Measurements from ENCODE around the gene PCMTD2. TPM values are rescaled to one million over a fixed set of nuclear protein-coding genes. Genes with fewer than 3 reads are reported as not detected.

Gene PCMTD2
- total RNA-seq, 4 donors from 2014 or later, result 51.3 to 96.9 (median 75.4) TPM

DNA sequence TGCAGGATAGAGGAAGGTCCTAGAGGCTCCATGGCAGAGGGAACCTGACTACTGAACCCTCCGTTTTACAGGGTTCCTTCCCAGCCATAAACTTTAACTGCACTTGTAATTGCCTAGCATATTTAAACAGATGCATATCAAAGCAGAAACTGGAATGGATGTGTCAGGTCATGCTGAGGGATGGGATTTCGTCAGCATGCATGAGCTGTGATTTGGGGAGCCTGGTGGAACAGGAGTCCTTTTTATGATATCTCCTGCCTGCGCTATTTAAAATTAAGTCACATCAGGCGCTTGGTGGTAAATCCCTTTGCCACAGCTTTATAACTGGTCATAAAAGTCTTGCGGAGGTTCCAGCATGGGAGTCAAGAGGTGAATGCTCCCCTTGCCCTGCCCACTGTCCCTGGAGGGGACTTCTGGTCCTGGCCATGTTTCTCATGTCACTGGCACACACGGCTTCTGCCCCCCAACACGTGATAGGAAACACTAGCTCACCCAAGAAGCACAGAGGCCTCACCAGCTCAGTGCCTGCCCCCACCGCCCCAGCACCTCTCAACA, 26.0 kb upstream of the PCMTD2 start:
- no peak for ATAC-seq
- no peaks in the 10 kb centered on the region for H3K9me3 ChIP-seq
- H3K4me1 ChIP-seq, result peaks cover 3 to 16% of the 10 kb centered on the region in 2 donors
- intact Hi-C loops (cut with DNase I; ENCODE audit: low total_unique reads) (no loop called here), in situ Hi-C loops (cut with MboI; ENCODE audit: low sequenced_read_pairs in 4 of 4) (no loop called here)
- no peak overlapping the region for H3K4me3 ChIP-seq
- no peak for DNase-seq
- TF ChIP-seq, protein P1, sequence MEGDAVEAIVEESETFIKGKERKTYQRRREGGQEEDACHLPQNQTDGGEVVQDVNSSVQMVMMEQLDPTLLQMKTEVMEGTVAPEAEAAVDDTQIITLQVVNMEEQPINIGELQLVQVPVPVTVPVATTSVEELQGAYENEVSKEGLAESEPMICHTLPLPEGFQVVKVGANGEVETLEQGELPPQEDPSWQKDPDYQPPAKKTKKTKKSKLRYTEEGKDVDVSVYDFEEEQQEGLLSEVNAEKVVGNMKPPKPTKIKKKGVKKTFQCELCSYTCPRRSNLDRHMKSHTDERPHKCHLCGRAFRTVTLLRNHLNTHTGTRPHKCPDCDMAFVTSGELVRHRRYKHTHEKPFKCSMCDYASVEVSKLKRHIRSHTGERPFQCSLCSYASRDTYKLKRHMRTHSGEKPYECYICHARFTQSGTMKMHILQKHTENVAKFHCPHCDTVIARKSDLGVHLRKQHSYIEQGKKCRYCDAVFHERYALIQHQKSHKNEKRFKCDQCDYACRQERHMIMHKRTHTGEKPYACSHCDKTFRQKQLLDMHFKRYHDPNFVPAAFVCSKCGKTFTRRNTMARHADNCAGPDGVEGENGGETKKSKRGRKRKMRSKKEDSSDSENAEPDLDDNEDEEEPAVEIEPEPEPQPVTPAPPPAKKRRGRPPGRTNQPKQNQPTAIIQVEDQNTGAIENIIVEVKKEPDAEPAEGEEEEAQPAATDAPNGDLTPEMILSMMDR (IDR thresholded peaks at IDR 0.05 in 4 of 5, conservative IDR thresholded peaks at IDR 0.05 in 1 of 5), result no peak
- TF ChIP-seq POLR2A (IDR thresholded peaks at IDR 0.05), result no peak
- no peaks in the 10 kb centered on the region for H3K36me3 ChIP-seq
- H3K27ac ChIP-seq, result no peak overlapping the region
- no peaks in the 10 kb centered on the region for H3K27me3 ChIP-seq

DNA sequence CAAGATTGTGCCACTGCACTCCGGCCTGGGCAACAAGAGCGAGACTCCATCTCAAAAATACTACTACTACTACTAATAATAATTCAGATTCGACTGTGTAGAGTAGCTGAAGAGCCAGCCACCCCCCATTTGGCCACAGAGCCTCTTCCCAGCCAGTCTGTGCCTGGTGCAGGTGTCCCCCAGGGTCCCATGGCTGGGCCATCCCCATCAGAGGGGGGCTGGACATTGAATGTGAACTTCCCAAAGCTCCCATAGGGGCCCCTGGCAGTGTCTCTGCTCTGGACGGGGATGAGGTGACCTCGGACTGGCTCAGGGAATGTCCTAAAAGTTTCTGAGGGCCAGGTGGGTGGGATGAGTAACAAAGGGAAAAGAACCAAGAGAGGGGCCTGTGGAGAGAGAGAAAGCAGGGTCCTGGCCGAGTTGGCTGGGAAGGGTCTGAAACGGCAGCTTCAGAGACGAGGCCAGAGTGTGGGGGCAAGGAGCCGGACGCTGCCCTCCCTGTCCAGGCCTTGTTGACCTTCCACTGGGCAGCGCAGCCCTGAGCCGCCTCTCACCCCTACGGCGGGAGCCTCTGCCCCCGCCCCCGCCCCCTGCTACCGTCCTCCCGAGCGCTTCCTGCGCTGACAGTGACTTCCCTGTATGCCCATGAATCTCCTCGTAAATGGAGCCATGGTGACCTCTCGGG, 24.9 kb upstream of the PCMTD2 start:
- no peak for ATAC-seq

DNA sequence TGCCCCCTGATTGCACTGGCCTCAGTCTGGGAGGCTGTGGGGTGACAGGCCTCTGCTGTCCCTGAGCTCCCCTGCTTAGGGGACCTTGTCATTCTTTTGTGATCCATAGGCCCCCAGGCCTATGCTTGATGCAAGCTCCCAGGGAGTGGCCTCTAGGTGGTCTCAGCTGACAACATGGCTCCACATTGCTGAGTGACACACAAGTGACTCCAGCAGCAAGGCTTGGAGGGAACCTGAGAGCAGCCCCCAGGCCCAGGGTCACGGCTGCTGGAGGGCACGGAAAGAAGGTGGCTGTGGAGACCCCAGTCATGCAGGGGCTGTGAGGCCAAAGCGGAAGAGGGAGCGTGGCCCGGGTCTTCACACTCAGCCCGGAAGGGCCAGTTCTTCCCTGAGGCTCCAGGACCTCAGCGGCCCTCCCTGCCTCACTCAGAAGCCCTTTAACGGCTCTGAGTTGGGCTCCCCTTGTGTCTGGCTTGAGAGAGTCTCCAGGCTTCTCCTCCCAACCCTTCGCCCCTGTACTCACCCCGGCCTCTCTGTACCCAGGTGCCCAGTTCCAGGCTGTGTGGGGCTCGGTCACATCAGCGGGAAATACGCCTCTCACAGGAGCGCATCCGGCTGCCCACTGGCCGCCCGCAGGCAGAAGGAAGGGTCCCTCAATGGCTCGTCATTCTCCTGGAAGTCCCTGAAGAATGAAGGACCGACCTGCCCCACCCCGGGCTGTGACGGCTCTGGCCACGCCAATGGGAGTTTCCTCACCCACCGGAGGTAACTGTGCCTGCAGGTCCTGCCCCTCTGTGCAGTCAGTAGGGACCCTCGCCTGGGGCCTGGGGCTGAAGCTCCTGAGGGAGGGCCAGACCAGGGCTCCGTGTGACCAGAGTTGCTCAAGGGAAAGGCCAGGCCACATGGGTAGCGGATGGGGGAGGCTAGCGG, 23.7 kb upstream of the PCMTD2 start:
- intact Hi-C loops (cut with DNase I; ENCODE audit: low total_unique reads), result no loop called here

More for the DNA sequence above, 24.9 kb upstream of the PCMTD2 start:
- TF ChIP-seq, protein P1 (IDR thresholded peaks at IDR 0.05 in 4 of 5, conservative IDR thresholded peaks at IDR 0.05 in 1 of 5), result no peak
- no peak for TF ChIP-seq POLR2A (IDR thresholded peaks at IDR 0.05)
- Histone ChIP-seq H3K36me3 (no peaks in the 10 kb centered on the region), H3K9me3 (no peaks in the 10 kb centered on the region), H3K27ac (no peak overlapping the region), H3K27me3 (no peaks in the 10 kb centered on the region), H3K4me1 (peaks cover 3 to 16% of the 10 kb centered on the region in 2 donors), H3K4me3 (no peak overlapping the region)
- intact Hi-C loops (cut with DNase I; ENCODE audit: low total_unique reads), result no loop called here
- in situ Hi-C loops (cut with MboI; ENCODE audit: low sequenced_read_pairs in 4 of 4), result no loop called here
- DNase-seq, result no peak

DNA sequence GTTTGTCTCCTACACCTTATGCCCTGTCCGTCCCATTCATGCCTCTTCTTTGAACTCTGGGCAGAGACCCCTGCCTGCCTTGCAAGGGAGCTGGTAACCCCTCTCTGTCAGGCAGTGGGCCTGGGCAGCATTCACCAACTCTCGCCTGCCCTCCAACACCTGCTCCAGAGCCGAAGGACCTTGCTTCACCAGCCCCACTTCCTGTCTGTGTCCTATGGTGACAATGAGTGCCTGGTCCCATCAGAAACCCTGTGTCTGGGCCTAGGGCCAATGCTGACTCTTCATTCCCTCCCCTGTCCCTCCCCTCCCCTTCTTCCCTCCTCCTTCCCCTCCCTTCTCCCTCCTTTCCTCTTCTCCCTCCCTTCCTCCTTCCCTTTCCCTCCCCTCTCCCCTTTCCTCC, 22.8 kb upstream of the PCMTD2 start:
- ATAC-seq, result no peak
- intact Hi-C loops (cut with DNase I; ENCODE audit: low total_unique reads), result no loop called here

More for the DNA sequence above, 23.7 kb upstream of the PCMTD2 start:
- Histone ChIP-seq H3K36me3 (no peaks in the 10 kb centered on the region), H3K27me3 (no peaks in the 10 kb centered on the region), H3K9me3 (no peaks in the 10 kb centered on the region), H3K4me1 (peaks cover 3 to 16% of the 10 kb centered on the region in 2 donors), H3K27ac (no peak overlapping the region), H3K4me3 (no peak overlapping the region)
- in situ Hi-C loops (cut with MboI; ENCODE audit: low sequenced_read_pairs in 4 of 4), result no loop called here
- ATAC-seq (no peak), DNase-seq (no peak)
- TF ChIP-seq POLR2A (IDR thresholded peaks at IDR 0.05), result no peak
- TF ChIP-seq, protein P1 (IDR thresholded peaks at IDR 0.05 in 4 of 5, conservative IDR thresholded peaks at IDR 0.05 in 1 of 5), result no peak

More for the DNA sequence above, 22.8 kb upstream of the PCMTD2 start:
- no peak overlapping the region for H3K27ac ChIP-seq
- H3K4me3 ChIP-seq, result no peak overlapping the region
- in situ Hi-C loops (cut with MboI; ENCODE audit: low sequenced_read_pairs in 4 of 4), result no loop called here
- no peaks in the 10 kb centered on the region for H3K9me3 ChIP-seq
- no peaks in the 10 kb centered on the region for H3K27me3 ChIP-seq
- no peak for DNase-seq
- H3K4me1 ChIP-seq, result peaks cover 3 to 16% of the 10 kb centered on the region in 2 donors
- TF ChIP-seq, protein P1 (IDR thresholded peaks at IDR 0.05 in 4 of 5, conservative IDR thresholded peaks at IDR 0.05 in 1 of 5), result no peak
- no peak for TF ChIP-seq POLR2A (IDR thresholded peaks at IDR 0.05)
- no peaks in the 10 kb centered on the region for H3K36me3 ChIP-seq
